ENCODE data around the gene UBE2E2.

DNA sequence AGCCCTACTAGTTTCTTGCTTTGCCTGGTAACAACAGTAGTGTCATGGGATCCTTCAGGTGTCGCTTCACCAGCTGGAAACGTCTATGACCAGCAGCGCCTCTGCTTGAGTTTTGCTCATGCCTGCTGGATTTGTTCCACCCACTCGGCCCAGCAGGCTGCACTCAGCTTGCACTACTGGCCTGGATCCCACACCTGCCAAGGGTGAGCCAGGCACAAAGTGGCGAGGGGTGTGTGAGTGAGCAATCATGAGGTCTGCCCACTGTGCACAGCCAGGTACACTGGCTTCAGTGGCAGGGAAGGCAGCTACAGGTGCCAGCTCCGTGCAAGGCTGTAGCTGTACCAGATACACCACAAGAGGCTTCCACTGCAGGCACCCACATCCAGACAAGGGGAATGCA lies 282.8 kb downstream of the UBE2E2 start:
- TF ChIP-seq, protein P1, sequence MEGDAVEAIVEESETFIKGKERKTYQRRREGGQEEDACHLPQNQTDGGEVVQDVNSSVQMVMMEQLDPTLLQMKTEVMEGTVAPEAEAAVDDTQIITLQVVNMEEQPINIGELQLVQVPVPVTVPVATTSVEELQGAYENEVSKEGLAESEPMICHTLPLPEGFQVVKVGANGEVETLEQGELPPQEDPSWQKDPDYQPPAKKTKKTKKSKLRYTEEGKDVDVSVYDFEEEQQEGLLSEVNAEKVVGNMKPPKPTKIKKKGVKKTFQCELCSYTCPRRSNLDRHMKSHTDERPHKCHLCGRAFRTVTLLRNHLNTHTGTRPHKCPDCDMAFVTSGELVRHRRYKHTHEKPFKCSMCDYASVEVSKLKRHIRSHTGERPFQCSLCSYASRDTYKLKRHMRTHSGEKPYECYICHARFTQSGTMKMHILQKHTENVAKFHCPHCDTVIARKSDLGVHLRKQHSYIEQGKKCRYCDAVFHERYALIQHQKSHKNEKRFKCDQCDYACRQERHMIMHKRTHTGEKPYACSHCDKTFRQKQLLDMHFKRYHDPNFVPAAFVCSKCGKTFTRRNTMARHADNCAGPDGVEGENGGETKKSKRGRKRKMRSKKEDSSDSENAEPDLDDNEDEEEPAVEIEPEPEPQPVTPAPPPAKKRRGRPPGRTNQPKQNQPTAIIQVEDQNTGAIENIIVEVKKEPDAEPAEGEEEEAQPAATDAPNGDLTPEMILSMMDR (IDR thresholded peaks at IDR 0.05): no peak
- no peak for TF ChIP-seq POLR2A (IDR thresholded peaks at IDR 0.05)
